Karpas-422 (cell line): ENCODE measurements around the gene MAP3K19. TPM values are rescaled to one million over a fixed set of nuclear protein-coding genes. Genes with fewer than 3 reads are reported as not detected.

Source experiments
- DNase-seq: peaks from one replicate; pipeline ENCODE4 v3.0.0-alpha.2; 2015
- H2AFZ ChIP-seq: fragments of 200-600 bp; sonication (generic); 2 replicates; pipeline ENCODE4 v1.6.1; 2014; ENCODE audit warnings: antibody characterized with exemption, low read length, mixed read lengths
- H3K27ac ChIP-seq: fragments of 200-600 bp; sonication (generic); 2 replicates; pipeline ENCODE4 v1.5.1; 2014; ENCODE audit warnings: mild to moderate bottlenecking, low read length, moderate library complexity
- H3K27me3 ChIP-seq: fragments of 200-600 bp; sonication (generic); 2 replicates; pipeline ENCODE4 v1.6.1; 2014; ENCODE audit warnings: low read length, mixed read lengths
- H3K36me3 ChIP-seq: fragments of 200-600 bp; sonication (generic); 2 replicates; pipeline ENCODE4 v1.6.1; 2014; ENCODE audit warnings: low read length, mixed read lengths; ENCODE audit not compliant: insufficient read depth
- H3K4me1 ChIP-seq: fragments of 200-600 bp; sonication (generic); 2 replicates; pipeline ENCODE4 v1.6.1; 2014; ENCODE audit warnings: mild to moderate bottlenecking, low read length, mixed read lengths
- H3K4me2 ChIP-seq: fragments of 200-600 bp; sonication (generic); 2 replicates; pipeline ENCODE4 v1.6.1; 2014; ENCODE audit warnings: low read length, low read depth, mild to moderate bottlenecking; ENCODE audit not compliant: poor library complexity, severe bottlenecking
- H3K4me3 ChIP-seq: fragments of 200-600 bp; sonication (generic); 2 replicates; pipeline ENCODE4 v1.5.1; 2014; ENCODE audit warnings: mild to moderate bottlenecking, antibody characterized with exemption, low read length, mixed read lengths
- H3K79me2 ChIP-seq: fragments of 200-600 bp; sonication (generic); 2 replicates; pipeline ENCODE4 v1.6.1; 2014; ENCODE audit warnings: mild to moderate bottlenecking, low read length, mixed read lengths
- H3K9ac ChIP-seq: fragments of 200-600 bp; sonication (generic); 2 replicates; pipeline ENCODE4 v1.6.0; 2014; ENCODE audit warnings: low read length
- H3K9me2 ChIP-seq: fragments of 200-600 bp; sonication (generic), shearing (Covaris generic); replicated peaks from 2 replicates; pipeline ENCODE4 v1.6.0; 2014; ENCODE audit warnings: mild to moderate bottlenecking, low read length, moderate library complexity; ENCODE audit not compliant: insufficient read depth
- H3K9me3 ChIP-seq: fragments of 300-700, 200-600 bp; sonication (generic); 2 replicates; pipeline ENCODE4 v1.6.1; 2014; ENCODE audit warnings: low read length, mixed read lengths
- H4K20me1 ChIP-seq: fragments of 200-600 bp; sonication (generic); 2 replicates; pipeline ENCODE4 v1.6.1; 2014; ENCODE audit warnings: mild to moderate bottlenecking, antibody characterized with exemption, low read length, low read depth; ENCODE audit not compliant: insufficient read depth
- total RNA-seq: library from RNA; depleted of rRNA; stranded (reverse); fragments of >200 nt; shearing (Covaris generic); gene quantifications from 2 replicates; pipeline ENCODE4 v1.2.3, GENCODE V29; 2014; ENCODE audit warnings: low replicate concordance

MAP3K19 gene
- total RNA-seq, 1 experiment from 2014 or later, result not detected

DNA sequence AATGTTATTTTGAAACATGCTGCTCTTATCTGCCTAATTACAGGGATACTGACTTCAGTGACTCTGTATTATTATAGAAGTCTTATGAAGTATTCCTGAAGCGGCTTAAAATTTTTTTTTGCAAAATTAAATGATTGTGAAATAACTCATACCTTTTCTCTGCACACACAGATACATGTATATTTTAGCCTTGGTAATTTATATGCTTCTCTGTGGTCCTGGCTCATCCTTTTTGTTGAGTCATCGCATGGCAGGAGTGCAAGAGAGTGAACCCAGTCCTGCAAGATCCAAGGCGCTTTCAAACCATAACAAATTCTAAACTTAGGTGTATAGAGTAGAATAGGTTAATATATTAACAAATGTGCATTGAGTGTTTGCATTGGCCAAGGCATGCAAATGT lies 120.1 kb downstream of the MAP3K19 start:
- Histone ChIP-seq H3K27me3 (no peaks in the 10 kb centered on the region), H3K4me3 (no peak overlapping the region), H3K9ac (no peak overlapping the region)

DNA sequence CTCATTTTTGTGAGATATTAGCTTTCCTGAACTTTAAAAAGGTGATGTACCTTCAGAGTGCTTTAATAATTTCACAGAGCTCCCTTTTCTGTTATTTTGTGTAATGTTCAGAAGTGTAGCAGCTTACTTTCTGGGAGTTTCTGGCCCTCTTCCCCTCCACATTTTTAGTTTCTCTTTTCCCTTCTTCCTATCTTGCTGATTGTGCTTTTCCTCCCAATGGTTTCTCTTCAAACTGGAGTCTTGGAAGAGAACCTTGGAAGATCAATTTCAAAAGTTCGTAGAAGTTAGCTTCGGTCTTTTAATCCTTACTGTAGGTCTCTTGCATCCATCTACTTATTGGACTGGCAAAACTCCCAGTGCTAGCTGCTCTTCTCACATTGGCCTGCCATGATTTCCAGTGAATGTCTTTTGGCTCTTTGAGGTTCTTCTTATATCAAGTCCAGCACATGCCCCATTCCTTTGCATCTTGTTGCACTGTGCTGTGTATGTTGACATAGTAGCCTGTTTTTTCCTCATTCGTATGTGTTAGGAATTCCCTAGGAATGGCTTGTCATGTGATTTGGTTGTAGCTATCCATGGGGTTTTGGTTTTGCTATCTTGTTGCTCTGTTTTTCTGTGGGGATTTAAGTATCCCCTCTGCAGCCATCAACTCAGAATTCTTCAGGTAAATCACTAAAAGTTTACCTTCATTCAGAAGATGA lies 120.9 kb downstream of the MAP3K19 start:
- Histone ChIP-seq H3K9me3 (no peaks in the 10 kb centered on the region), H4K20me1 (peaks cover 69% of the 10 kb centered on the region), H2AFZ (no peak overlapping the region), H3K27ac (no peak overlapping the region), H3K4me2 (no peak overlapping the region), H3K27me3 (no peaks in the 10 kb centered on the region), H3K4me3 (no peak overlapping the region), H3K36me3 (peaks cover 29% of the 10 kb centered on the region; the same call in 1 of the 2 replicates), H3K9ac (no peak overlapping the region), H3K79me2 (peaks cover 99% of the 10 kb centered on the region), H3K4me1 (peaks cover 40% of the 10 kb centered on the region), H3K9me2 (no peaks in the 10 kb centered on the region)
- DNase-seq, result no peak

More for the DNA sequence above, 120.1 kb downstream of the MAP3K19 start:
- H3K36me3 ChIP-seq, result peaks cover 26% of the 10 kb centered on the region; the same call in 1 of the 2 replicates
- no peaks in the 10 kb centered on the region for H3K9me3 ChIP-seq
- H3K79me2 ChIP-seq, result peaks cover 99% of the 10 kb centered on the region
- no peak for DNase-seq
- no peaks in the 10 kb centered on the region for H3K9me2 ChIP-seq
- no peak overlapping the region for H3K27ac ChIP-seq
- H2AFZ ChIP-seq, result no peak overlapping the region
- peaks cover 66% of the 10 kb centered on the region for H4K20me1 ChIP-seq
- no peak overlapping the region for H3K4me2 ChIP-seq
- peaks cover 37% of the 10 kb centered on the region for H3K4me1 ChIP-seq

DNA sequence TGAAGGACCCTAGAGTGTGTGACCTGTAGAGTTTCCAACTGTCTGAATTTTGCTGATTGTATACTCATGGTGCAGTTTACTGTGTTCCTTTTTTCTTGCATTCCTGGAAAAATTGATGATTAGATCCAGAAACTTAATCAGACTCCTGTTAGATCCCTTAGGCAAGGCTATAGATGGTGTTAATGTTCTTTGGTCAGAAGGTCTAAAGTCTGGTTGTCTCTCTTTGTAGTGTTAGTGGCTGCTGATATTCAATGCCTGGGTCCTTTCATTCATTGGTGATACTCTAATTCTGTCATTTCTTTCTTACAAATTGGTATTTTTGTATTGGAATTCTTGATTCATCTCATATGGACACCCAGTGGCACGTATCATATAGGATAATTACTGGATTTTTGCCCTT lies 122.3 kb downstream of the MAP3K19 start:
- Histone ChIP-seq H3K36me3 (peaks cover 37% of the 10 kb centered on the region; the same call in 1 of the 2 replicates), H3K27ac (no peak overlapping the region), H3K4me2 (no peak overlapping the region), H3K79me2 (peaks cover 99% of the 10 kb centered on the region), H3K27me3 (no peaks in the 10 kb centered on the region), H2AFZ (no peak overlapping the region), H3K4me1 (peaks cover 42% of the 10 kb centered on the region), H4K20me1 (peaks cover 70% of the 10 kb centered on the region), H3K9me2 (no peaks in the 10 kb centered on the region), H3K9ac (no peak overlapping the region), H3K9me3 (no peaks in the 10 kb centered on the region), H3K4me3 (no peak overlapping the region)
- DNase-seq, result no peak

DNA sequence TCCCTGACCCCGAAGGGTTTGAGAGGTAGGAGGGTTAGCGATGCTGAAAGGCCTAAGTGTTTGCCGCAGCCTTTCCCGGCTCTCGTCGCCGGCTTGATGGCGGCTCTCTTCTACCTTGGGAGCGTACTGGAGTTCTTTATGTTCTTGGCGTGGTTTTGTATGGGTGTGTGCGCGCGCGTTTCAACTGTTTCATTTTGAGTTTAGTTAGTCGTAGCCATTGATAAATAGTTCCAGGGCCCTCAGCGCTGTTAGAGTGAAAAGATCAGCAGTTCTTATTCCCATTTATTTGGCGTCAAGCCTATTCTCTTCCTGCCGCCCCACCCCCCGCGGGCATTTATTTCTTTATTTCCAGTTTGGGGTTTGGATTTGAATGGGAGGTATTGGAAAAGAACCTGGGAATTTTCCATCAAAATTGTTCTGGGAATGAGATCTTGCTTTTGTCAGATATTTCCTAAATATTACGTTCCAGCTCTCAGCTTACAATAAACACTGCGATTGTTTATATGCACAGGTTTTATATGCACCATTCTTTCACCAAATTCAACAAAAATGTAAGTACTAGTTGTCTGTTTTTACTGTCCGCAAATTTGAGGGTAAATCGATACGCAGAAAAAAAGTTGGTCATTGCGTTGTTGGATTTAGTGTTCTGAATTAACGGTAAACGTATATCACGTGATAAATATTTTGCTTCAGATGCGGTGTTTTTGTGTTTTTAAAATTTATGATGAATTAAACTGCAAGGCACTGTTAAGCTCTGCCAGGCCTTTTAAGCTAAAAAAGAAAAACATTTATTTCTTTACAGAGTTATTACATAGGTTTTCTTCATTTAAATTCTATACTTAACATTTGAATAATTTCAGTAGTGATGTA lies 127.7 kb downstream of the MAP3K19 start:
- Histone ChIP-seq H4K20me1 (peaks cover 40% of the 10 kb centered on the region), H3K79me2 (peaks cover 58% of the 10 kb centered on the region), H3K27me3 (no peaks in the 10 kb centered on the region), H3K4me1 (peaks cover 31% of the 10 kb centered on the region), H3K9me3 (no peaks in the 10 kb centered on the region), H3K9ac (peak overlapping the region; percentile 85), H3K4me3 (peak overlapping the region; percentile 84), H2AFZ (no peak overlapping the region), H3K27ac (peak overlapping the region; percentile 95), H3K36me3 (peaks cover 30% of the 10 kb centered on the region; the same call in 1 of the 2 replicates), H3K9me2 (no peaks in the 10 kb centered on the region), H3K4me2 (peak overlapping the region; percentile 79)
- peak; percentile 72 for DNase-seq

DNA sequence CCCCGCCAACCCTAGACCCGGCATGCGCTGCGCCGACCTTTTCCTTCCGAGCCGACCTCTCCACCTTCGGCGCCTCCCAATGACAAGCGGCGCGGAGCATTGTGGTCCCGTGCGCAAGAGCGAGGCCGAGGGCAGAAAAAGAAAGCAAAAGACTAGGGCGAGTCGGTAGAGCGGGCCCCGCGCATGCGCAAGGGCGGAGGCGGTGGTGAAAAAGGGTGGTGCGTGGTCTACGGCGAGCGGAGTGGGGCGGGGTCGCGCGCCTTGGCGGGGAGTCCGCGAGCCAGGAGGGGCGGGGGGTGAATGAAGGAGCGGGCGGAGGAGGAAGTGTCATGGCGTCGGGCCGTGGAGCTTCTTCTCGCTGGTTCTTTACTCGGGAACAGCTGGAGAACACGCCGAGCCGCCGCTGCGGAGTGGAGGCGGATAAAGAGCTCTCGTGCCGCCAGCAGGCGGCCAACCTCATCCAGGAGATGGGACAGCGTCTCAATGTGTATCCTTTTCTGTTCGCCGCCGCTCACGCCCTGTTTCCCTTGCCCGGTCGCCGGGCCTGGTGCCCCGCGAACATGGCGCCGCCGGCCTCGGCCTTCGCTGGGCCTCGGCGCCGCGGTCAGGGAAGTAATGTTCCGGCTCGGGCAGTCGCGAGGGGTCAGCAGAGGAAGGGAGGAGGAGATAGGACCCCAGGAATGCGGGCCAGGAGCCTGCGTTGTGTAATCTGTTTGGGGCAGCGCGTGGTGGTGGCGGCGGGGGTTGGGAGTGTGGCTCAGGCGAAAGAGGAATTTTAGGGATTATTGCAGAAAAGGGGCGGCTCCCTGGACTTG lies 128.5 kb downstream of the MAP3K19 start, which contains the start of gene CCNT2:
Gene CCNT2 (plus strand): TSS at position 297 of the 815 bp plus-strand sequence. CDS start 33 bp downstream, at position 330.
- peaks cover 31% of the 10 kb centered on the region for H3K4me1 ChIP-seq
- H3K36me3 ChIP-seq, result peaks cover 26% of the 10 kb centered on the region; the same call in 1 of the 2 replicates
- peak within 1 kb of the TSS; percentile 85 for H3K9ac ChIP-seq
- peak within 1 kb of the TSS; percentile 79 for H3K4me2 ChIP-seq
- no peaks in the 10 kb centered on the region for H3K9me2 ChIP-seq
- peaks cover 35% of the 10 kb centered on the region for H4K20me1 ChIP-seq
- peaks cover 50% of the 10 kb centered on the region for H3K79me2 ChIP-seq
- DNase-seq, result peak; percentile 100
- no peaks in the 10 kb centered on the region for H3K9me3 ChIP-seq
- peak within 1 kb of the TSS; percentile 95 for H3K27ac ChIP-seq
- peak within 1 kb of the TSS; percentile 38 for H2AFZ ChIP-seq
- H3K27me3 ChIP-seq, result no peaks in the 10 kb centered on the region
- H3K4me3 ChIP-seq, result peak within 1 kb of the TSS; percentile 84

DNA sequence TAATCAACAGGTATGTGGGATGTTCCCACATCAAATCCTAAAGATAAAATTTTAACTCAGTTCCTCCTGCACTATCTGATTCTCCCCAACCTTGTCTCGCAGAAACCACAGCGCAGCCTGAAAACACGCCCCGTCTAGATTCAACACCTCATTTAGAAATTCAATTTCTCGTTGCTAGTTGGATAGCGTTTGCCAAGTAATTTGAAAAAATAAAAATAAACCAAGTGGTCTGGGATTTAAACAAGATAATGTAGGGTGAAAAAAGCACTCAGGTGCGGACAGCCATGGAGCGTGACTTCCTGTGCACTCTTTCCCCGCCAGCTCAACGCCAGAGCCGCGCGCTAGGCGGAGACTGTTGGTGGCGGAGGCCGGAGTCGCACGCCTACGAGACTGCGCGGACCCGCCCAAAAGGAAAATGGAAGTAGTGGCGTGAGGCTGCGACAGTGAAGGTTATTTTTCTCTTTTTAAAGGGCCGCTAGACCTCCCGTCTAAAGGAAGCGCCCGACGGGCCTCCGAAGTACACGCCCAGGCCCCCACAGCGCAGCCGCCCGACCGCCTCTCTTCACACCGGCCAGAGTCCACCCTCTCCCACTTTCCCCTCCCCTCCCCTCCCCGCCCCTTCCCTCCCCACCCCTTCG lies 129.2 kb downstream of the MAP3K19 start:
- Histone ChIP-seq H3K79me2 (peaks cover 43% of the 10 kb centered on the region), H3K4me3 (peak overlapping the region; percentile 71), H3K4me2 (peak overlapping the region; percentile 77), H2AFZ (peak overlapping the region; percentile 38), H3K9me3 (no peaks in the 10 kb centered on the region), H3K9me2 (no peaks in the 10 kb centered on the region), H3K9ac (peak overlapping the region; percentile 75), H3K27ac (peak overlapping the region; percentile 95), H3K4me1 (peaks cover 28% of the 10 kb centered on the region), H4K20me1 (peaks cover 30% of the 10 kb centered on the region), H3K36me3 (peaks cover 21% of the 10 kb centered on the region; the same call in 1 of the 2 replicates), H3K27me3 (no peaks in the 10 kb centered on the region)
- no peak for DNase-seq

DNA sequence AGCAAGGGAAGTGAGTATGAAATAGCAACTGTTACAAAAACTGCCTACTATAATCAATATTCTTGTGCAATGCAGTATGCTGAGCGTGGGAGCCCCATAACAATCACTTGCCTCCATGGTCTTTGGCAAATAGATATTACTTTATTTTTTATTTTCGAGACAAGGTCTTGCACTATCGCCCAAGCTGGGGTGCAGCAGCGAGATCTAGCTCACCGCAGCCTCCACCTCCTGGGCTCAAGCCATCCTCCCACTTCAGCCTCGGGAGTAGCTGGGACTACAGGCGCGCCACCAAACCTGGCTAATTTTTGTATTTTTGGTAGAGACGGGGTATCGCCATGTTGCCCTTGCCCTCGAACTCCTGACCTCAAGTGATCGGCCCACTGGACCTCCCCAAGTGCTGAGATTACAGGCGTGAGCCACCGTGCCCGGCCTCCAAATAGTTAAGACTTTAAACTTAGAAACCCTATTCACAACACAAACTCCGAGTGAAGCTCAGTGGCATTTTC lies 129.8 kb downstream of the MAP3K19 start:
- Histone ChIP-seq H3K4me3 (peak overlapping the region; percentile 71), H3K36me3 (peaks cover 17% of the 10 kb centered on the region; the same call in 1 of the 2 replicates)
- DNase-seq, result peak; percentile 55

More for the DNA sequence above, 129.8 kb downstream of the MAP3K19 start:
- Histone ChIP-seq H3K9me3 (no peaks in the 10 kb centered on the region), H3K4me2 (peak overlapping the region; percentile 77), H4K20me1 (peaks cover 26% of the 10 kb centered on the region), H3K79me2 (peaks cover 37% of the 10 kb centered on the region), H3K9ac (peak overlapping the region; percentile 75), H3K27ac (peak overlapping the region; percentile 95), H3K27me3 (no peaks in the 10 kb centered on the region), H2AFZ (peak overlapping the region; percentile 38), H3K4me1 (peaks cover 28% of the 10 kb centered on the region), H3K9me2 (no peaks in the 10 kb centered on the region)
